Sigmoid colon (tissue), 3 donors: Measurements from ENCODE around the gene RNASEH2B.

Source experiments
- POLR2A ChIP-seq, 2 donors: fragments of 450-650 bp; IDR thresholded peaks; one replicate each; pipeline ENCODE4 v1.6.1; 2016; ENCODE audit warnings: antibody characterized with exemption in 2 of 2, mild to moderate bottlenecking in 2 of 2, moderate library complexity in 2 of 2
- TF ChIP-seq, protein P1 (sequence below), 4 experiments: fragments of 450-650 bp in 3 of 4; fragments of 200-600 bp in 1 of 4; IDR thresholded peaks; one replicate each; pipeline ENCODE4 v1.5.1; 2016 to 2019; ENCODE audit warnings: antibody characterized with exemption in 4 of 4, mild to moderate bottlenecking in 3 of 4, moderate library complexity in 2 of 4

DNA sequence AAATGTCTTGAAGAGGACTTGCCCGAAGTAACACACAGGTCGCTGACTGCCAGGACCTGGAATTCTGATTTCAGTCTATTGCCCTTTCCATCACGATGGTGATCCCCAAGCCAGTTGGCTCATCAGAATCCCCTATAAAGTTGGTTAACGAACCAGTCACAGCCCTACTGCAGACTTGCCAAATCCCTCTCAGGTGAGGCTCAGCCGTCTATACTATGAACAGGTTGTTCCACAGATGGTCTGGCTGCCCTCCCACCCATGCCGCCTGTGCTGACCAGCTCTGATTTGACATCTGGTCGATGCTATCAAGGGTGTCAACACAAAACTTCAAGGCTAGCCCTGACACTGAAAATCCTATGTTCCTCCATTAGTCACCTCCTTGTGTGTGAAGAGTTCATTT lies 90.0 kb downstream of the RNASEH2B start:
- TF ChIP-seq, protein P1, sequence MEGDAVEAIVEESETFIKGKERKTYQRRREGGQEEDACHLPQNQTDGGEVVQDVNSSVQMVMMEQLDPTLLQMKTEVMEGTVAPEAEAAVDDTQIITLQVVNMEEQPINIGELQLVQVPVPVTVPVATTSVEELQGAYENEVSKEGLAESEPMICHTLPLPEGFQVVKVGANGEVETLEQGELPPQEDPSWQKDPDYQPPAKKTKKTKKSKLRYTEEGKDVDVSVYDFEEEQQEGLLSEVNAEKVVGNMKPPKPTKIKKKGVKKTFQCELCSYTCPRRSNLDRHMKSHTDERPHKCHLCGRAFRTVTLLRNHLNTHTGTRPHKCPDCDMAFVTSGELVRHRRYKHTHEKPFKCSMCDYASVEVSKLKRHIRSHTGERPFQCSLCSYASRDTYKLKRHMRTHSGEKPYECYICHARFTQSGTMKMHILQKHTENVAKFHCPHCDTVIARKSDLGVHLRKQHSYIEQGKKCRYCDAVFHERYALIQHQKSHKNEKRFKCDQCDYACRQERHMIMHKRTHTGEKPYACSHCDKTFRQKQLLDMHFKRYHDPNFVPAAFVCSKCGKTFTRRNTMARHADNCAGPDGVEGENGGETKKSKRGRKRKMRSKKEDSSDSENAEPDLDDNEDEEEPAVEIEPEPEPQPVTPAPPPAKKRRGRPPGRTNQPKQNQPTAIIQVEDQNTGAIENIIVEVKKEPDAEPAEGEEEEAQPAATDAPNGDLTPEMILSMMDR (IDR thresholded peaks at IDR 0.05): no peak
- no peak for TF ChIP-seq POLR2A (IDR thresholded peaks at IDR 0.05)
